A673 (cell line): ENCODE measurements around the gene USF3.

Source experiments
- EZH2 ChIP-seq: fragments of 200-600 bp; sonication (generic); IDR thresholded peaks from 2 replicates; pipeline ENCODE4 v1.6.1; 2017; ENCODE audit warnings: borderline replicate concordance, low read depth, mild to moderate bottlenecking, mixed read lengths, antibody characterized with exemption, low read length; ENCODE audit not compliant: poor library complexity, severe bottlenecking
- TF ChIP-seq, protein P1 (sequence below): fragments of 300-800, 200-600 bp; sonication (generic); conservative IDR thresholded peaks from 2 replicates; pipeline ENCODE4 v1.5.1; 2017; ENCODE audit warnings: low read depth, mild to moderate bottlenecking, antibody characterized with exemption, low read length, moderate library complexity, mixed read lengths

DNA sequence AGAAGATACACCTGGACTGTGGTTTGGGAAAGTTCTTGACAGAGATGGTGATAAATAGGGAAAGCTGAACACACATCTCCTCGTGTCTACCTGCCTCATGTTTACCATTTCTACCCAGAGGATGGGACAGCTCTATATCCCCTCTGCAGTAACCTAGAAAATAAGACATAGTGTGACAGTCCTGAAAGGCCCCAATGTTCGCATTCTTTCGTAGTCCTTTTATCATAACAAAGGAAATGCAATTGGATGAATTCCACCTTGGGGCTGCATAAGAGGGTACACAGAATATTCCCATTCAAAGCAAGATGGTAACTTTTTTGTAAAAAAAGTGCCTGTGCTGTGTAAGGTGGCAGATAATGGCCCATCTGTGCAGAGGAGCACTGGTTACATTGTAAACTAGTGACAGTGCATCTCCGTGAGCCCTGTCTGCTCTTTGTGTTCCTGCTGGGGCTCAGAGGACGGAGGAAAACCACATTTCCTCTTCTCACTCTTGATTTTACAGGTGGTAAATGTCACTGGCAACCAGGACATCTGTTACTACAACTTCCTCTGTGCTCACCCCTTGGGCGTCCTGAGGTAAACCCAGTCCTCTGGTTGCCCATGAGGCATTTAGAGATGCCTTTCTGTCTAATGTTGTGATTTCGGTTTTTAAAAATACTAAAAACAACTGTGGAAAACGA, 89.8 kb downstream of the USF3 start:
- TF ChIP-seq, protein P1, sequence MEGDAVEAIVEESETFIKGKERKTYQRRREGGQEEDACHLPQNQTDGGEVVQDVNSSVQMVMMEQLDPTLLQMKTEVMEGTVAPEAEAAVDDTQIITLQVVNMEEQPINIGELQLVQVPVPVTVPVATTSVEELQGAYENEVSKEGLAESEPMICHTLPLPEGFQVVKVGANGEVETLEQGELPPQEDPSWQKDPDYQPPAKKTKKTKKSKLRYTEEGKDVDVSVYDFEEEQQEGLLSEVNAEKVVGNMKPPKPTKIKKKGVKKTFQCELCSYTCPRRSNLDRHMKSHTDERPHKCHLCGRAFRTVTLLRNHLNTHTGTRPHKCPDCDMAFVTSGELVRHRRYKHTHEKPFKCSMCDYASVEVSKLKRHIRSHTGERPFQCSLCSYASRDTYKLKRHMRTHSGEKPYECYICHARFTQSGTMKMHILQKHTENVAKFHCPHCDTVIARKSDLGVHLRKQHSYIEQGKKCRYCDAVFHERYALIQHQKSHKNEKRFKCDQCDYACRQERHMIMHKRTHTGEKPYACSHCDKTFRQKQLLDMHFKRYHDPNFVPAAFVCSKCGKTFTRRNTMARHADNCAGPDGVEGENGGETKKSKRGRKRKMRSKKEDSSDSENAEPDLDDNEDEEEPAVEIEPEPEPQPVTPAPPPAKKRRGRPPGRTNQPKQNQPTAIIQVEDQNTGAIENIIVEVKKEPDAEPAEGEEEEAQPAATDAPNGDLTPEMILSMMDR: no peak
- no peak for TF ChIP-seq EZH2
